ENCODE results near the gene TRAF3IP3.
A peak's percentile ranks its signal among the peaks of the same experiment; 100 is the strongest.

The TRAF3IP3 gene

DNA sequence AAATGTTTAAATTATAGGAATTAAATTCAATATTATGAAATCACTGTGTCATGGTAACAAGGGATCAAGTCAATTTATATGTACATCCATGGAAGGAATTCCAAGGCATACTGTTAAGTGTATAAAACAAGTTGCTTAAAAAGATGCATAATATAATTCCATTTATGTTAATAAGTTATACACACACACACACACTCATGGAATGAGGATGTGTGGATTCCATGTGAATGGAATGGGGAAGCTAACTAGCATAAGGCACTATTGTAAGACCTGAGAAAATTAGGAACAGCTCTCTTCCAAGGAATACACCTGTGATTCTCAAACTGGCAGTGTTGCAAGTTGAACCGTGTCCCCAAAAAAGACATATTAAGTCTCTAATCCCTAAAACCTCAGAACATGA, 17.6 kb upstream of the TRAF3IP3 start:
- DNase-seq (ENCODE audit: low read depth): no peak

DNA sequence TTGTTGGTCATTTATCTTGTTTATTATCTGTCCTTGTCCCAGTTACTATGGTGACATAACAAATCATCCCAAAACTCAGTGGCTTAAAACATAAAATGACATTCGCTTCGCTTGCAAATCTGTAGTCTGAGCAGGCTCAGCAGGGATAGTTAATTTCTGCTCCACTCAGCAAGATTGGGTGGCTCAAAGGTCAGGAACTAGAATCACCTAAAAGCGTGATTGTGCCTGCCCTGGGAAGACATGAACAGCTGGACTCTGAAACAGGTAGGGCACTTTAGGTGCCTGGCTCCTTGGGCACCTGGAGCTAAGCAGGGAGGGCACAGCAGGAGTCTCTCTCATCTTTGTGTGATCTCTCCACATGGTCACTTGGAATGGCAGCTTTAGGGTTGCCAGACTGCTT, 14.7 kb upstream of the TRAF3IP3 start:
- no peak for DNase-seq (ENCODE audit: low read depth)

DNA sequence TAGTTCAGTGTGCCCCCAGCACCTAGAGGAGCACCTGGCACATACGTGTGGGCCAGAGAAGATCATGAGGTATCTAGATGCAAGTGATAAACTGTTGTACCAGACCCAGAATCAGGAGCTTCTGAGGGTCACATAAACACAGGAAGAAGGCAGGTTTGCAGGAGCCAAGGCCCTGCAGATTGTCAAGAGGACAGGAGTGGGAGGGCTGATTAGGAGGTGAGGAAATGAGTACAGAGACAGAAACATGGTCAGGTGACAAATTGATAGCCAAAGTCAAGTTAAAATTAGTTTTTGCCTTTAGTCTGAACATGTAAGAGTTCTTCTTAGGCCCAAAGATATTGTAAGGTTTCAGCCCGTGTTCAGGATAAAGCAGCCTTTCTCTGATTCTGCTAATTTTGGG, 14.0 kb upstream of the TRAF3IP3 start:
- no peak for DNase-seq (ENCODE audit: low read depth)

DNA sequence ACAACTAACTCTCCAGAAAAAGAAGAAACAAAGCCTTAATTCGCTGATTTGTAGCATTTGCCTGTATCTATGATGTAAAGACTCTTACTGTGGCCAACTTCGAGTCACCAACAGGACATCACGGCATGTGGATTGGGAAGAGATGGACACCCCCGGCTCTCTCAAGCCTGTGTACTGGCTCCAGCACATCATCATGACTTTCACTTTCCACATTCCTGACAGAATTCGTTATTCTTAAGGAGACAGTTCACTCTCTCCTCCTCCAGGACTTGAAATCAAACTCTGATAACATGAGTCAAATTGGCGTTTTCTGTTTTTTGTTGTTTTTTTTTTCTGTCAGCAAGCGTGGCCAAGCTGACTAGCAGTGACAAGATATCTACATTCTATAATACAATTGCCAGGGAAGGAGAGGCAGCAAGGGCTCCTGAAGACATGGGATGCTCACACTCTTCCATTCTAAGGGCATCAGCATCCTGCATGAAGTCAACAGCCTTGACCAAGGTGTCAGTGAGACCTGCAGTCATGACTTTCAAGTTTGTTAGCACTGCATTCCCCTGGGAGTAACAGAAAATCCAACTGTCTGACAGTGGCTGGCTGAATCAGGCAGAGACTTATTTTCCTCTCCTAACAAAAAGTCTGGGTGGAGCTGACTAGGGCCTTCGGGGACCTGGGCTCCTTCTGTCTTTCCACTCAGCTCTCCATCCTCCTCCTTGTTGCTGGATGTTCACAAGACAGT, 13.3 kb upstream of the TRAF3IP3 start:
- DNase-seq (ENCODE audit: low read depth): peak; percentile 20

DNA sequence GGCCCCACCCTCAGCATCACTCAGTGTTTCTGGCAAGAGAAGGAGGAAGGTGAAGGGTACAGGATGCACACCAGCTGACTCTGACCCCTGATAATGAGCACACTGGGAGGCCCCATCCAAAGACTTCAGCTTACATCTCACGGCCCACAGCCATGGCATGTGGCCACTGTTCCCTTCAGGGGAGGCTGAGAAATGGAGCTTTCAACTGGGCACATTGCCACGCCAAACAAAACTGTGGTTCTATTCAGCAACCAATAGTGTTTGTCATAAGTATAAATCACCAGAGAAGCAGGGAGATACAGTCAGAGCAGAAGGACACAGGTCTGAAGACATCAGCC, 12.7 kb upstream of the TRAF3IP3 start:
- DNase-seq (ENCODE audit: low read depth): peak; percentile 39

DNA sequence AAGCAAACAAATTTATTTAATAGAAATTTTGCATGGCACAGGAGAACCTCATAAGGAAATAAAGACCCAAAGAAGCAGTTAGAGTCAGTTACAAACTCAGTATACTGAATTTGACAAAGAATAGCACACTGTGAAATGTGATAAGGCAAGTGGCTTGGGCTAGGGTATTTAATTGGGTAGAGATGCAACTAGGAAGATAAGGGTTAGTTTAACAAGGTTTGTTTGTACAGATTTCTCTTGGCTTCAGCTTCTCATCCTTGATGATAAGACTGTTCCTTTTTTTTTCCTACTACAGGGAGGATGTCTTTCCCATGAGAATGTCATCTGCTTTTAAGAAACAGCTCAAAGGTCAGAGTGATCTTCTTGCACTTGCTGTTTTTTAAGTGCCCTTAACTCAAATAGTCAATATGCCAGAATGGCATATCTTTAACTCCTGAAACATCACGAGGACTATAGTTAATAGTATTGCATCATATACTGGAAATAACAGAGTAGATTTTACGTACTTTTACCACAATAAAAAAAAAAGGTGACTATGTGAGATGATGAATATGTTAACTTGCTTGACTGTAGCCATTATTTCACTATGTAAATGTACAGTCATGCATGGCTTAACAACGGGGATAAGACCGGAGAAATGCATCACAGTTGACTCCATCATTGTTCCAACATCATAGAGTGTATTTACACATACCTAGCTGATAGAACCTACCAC, 9.2 kb upstream of the TRAF3IP3 start:
- DNase-seq (ENCODE audit: low read depth): no peak

DNA sequence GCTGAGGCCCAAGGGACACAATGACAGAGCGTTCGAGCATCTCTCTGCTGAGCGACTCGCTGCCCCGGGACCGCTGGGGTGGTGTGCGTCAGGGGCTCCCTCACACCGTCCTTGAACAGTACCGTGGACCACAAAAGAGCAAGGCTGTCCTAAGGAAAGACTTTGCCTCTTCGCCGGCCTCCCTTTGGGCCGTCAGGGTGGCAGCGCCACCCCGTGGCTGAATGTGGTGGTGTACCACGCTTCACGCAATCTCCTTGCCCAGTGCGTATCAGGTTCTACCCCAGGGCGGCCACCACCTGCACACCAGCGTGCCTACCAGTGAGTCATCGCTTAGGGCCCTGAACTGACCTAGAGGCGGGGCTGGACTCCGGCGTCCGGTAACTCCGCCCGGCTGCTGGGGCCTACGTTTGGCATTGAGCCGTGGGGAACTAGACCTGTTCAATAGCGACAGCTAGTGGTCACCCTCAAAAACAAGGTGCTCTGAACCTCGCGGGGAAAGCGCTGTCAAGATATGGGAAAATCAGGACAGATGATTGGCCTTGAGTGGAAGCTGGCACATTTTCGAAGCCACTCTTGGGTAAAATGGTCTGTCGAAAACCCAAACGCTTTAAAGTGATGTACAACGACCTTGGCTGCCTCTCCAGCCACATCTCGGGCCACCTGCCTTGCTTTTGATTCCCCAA, 8.1 kb upstream of the TRAF3IP3 start:
- DNase-seq (ENCODE audit: low read depth): peak; percentile 92

DNA sequence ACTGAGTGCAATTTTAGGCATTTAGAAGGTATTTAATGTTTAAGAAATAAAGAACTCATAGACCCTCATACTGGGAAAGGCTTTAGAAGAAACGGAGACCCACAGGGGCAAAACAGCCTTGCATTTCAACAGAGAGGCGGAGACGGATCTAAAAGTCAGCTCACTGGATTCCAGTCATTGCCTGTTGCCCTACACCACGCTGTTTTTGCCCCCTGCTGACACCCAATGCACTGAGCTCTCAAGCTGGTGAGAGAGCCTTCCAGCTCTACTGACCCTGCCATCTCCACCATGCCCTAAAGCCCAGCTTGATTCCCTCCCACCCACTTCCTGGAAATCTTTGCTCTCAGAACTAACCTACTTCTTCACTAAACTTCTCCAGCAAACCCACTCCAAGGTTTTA, 7.2 kb upstream of the TRAF3IP3 start:
- no peak for DNase-seq (ENCODE audit: low read depth)

DNA sequence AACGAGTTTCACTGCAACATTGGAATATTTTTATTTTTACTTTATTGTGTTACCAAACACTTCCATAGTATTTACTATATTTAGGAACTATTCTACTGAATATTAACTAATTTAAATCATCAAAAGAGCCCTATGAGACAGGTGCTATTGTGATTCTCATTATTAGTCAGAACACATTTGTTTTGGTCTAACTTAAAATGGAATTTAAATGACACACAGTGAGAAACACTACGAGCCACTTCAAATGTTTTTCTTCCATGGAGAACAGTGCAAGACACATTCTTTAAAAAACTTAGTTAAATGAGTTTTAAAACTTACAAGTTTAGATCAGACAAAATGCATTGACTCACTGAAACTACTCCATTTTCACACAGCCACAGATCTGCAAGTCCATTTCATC, 6.6 kb upstream of the TRAF3IP3 start:
- DNase-seq (ENCODE audit: low read depth): no peak

DNA sequence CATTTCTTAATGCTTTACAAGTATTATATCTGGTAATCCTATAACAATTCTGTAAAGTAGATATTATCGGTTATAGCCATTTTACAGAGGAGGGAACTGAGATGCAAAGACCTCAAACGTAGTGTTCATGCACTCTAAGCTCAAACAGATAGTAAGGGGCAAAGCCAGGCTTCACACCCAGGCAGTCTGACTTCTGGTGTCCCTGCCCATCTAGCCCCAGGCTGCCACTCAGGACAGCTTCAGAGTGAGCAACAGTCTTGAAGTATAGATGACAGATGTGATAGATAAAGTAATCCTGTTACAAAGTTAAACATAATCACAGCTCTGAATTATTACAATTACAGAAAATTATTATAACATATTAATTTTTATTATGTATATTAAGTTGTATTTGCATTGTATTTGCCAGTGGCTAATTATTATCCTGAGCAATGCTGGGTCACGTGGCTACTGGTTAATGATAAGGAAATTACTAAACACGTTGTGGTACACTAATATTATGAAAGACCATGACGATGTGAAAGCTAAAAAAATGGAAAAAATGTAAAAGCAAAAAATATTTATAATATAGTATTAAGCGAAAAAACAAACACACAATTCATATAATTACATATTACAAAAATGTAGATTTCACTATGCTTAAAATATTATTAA, 6.1 kb upstream of the TRAF3IP3 start:
- no peak for DNase-seq (ENCODE audit: low read depth)

DNA sequence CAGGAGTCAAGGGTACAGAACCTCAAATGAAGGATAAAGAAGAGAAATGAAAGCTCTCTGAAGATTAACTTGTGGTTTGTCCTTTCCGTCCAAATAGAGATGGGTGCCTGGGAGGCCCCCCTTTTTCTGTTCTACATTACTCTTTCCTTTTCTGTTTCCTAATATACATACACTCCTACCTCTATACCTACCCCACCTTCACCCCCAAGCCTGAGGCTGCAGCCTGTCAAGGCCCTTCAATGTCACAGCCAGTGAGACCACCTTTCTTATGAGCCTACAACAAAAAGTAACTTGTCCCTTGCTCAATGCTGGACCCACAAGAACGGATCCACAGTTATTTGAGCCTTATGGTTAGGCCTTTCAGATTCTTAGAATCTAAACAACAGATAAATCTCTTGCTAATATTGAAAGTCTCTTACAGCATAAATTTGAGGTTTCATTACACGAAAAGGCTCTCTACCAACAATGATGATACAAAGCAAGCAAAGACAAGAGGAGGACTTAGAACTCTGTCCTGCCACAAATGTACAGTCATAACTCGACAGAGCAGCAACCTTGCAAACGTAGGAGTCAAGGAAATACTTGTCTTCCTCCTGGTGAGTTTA, 4.1 kb upstream of the TRAF3IP3 start:
- no peak for DNase-seq (ENCODE audit: low read depth)

DNA sequence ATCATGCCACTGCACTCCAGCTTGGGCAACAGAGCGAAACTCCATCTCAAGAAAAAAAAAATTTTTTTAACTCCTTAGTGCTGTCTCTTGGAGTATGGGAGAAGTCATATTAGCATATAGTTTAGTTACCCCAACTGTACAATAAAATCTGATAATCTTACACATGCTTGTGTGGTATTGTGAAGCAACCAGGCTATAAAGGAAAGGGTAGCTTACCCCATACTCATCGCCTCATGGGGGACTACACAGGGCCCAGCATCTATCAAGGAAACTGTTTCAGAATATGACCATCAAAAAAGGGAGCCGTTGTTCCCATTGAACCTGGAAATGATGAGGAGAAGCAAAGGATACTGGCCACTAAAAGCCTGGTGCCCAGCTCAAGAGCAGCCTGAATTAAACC, 3.0 kb upstream of the TRAF3IP3 start:
- no peak for DNase-seq (ENCODE audit: low read depth)

DNA sequence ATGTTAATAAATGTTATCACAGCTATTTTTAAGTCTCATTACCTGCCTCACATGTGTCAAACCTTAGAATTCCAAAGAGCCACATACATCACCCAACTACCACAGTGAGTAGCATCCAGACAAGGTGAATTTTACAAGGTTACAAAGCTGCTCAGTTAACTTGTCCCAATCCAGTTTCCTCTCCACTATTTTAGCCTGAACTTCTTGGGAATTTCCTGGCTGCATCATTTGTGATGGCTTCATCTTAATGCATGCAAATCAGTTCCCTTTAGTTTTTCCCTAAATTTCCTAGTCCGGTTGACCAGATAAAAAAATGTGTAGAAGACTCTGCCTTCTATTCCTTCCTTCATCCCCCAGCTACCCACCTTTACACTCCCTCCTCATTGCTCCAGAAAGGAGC, 597 bp upstream of the TRAF3IP3 start:
- no peak for DNase-seq (ENCODE audit: low read depth)

DNA sequence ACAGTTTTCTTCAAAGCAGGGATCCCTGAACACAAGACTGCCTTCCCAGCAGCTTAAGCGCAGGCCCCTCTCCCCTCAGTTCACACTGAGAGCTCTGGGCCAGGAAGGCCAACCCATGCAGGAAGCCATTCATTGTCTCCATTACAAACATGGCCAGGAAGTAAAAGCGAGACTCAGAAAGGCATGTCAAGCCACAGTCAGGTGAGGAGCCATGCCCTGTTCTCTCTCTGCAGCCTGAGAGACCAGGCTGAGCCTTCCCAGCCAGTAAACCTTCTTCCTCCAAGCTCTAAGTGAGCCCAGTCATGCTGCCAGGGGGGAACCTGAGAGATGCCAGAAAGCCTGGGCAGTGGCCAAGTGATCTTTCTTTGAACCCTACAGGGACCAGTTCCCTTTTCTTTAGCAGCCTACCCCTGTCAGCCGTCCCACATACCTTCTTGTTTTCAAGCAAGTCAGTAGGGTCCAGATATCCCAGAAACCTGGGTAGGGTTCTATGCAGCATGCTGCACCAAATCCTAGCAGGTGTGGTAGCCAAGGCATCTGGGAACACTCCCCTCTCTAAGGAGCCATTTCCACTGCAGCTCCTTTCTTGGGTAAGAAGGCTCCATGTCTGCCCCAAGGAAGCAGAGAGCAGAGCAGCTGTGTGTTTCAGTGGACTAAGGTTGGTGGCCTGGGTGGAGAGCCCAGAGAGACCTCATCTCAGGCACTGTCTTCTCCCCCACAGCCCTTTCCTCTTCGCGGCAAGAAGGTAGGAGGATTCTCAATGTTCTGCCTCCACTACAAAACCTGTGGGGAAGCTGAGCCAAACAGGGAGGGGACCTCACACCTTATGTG, 977 bp downstream of the TRAF3IP3 start:
- DNase-seq (ENCODE audit: low read depth): no peak

DNA sequence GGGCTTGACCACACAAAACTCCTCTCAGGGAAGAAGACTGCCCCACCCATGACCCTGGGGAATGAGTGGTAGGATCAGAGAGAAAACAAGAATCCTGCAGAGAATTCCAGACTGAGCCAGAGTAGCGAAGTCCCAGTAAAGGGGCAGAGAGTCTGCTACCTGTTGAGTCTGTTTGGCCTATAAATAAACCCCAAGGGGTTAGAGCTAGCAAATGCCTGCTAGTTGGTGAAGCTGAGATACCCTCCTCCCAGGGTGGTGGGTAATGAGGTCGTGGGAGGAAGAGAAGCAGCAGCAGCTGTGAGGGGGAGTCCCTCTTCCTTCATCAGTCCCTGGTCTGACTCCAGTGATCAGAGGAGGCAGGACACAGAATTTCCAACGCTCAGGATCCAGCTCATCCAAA, 2.5 kb downstream of the TRAF3IP3 start:
- no peak for DNase-seq (ENCODE audit: low read depth)

DNA sequence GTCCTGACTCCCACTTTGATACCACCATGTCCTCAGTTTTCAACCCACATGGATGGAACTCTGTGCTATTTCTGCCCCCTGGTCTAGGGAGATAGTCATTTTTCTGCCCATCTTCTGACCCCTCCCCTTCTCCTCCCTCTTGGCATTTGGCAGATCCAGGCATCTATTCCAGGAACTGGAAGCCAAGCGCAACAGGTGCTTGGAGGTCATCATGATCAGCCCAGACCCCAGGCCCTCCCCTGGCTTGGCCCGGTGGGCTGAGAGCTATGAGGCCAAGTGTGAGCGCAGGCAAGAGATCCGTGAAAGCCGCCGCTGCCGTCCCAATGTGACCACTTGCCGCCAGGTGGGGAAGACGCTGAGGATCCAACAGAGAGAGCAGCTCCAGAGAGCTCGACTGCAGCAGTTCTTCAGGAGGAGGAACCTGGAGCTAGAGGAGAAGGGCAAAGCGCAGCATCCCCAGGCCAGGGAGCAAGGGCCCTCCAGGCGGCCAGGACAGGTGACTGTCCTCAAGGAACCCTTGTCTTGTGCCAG, 4.0 kb downstream of the TRAF3IP3 start:
- DNase-seq (ENCODE audit: low read depth): no peak

DNA sequence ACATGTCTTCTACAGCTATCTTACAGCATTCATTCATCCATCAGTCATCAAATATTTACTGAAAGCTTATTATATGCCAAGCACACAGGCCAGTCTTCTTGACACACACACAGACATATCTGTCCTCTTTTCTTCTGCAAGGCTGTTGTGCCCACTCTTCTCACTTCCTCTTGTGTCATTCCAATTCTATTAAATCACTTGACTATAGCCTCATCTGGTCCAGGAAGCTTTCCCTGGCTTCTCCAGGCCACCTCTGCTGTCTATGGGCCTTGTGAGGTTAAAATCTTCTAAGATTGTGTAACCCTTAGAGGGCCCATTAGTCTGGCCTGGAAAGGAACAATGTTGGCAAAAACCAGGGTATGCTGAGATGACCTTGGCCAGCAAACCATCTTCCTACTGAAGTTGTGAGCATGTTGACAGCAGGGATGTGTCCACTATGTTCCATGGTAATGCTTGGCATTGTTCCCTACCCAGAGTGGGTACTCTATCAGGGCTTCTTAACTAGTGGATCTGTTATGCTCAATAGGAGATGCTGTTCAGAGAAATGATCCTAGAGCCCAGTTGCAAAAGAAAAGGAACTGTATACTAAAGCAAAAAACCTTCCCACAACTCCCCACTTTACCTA, 5.3 kb downstream of the TRAF3IP3 start:
- no peak for DNase-seq (ENCODE audit: low read depth)

DNA sequence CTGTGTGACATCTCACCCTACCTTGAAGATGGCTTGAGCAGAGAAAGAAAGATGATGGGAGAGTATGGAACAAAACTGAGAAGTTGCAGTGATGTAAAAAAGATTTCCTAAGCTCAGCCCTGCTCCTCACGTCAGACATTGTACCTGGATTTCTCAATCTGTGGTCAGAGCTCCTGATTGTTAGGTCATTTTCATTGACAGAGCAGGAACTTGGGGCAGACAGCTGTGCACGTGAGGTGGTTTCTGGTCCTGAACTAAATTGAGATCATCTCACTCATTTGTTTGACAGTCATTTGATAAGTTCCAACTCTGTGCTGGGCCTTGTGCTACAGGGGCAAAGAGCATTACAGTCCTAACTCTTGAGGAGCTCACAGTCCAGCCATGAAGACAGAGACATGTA, 10.2 kb downstream of the TRAF3IP3 start:
- no peak for DNase-seq (ENCODE audit: low read depth)

DNA sequence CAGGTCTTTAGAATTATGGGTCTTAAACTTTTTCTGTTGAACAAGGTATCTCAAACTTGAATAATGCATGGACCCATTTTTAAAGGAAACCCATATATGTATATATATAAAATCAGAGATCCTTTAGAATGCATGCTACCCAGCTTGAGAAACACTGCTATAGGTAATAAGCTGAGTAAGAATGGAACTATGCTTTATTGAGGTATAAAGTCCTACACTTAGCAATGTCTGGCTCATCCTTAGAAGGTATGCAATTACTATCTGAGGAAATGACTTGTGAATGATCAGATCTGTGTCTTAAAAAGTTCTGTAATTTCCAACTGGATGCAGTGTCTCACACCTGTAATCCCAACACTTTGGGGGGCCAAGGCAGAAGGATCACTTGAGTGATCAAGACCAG, 11.2 kb downstream of the TRAF3IP3 start:
- no peak for DNase-seq (ENCODE audit: low read depth)

DNA sequence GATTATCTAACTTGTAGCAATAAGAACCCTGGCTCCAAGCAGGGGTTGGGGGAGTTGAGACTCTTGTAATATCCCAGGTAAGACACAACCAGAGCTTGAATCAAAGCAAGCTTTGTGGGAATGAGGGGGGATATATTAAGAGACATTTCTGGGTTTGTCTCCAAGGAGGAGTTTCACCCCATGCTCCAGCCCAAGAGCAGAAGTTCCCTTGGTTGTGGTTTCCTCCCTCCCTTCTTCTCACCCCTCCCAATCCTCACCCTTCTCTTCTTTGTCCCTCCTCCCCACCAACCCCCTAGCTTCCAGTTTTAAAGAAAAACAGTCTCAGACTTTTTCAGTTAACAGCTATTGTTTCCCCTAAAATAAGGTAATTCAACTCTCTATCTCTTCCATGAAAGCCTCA, 11.9 kb downstream of the TRAF3IP3 start:
- no peak for DNase-seq (ENCODE audit: low read depth)

DNA sequence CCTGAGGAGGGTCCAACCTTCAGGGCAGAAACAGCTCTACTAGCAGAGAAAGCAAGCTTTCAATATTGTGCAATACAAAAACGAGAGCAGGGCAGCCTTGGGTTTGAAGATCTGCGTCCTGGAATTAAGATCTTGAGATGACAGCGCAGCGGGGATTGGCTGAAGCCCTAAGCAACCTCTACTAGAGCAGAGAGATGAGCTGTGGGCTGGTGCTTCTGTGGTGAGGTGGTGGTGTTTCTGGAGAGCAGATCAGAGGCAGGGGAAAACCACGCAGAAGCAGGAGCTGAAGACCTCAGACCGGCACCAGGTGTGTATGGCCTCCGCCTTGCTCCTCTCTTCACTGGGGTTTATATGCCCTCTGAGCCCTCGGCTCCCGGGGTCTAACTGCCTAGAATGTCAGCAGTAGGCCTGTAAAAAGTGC, 12.5 kb downstream of the TRAF3IP3 start:
- DNase-seq (ENCODE audit: low read depth): no peak

Data from fibroblast of the conjunctiva (primary cell).